GM23338 (cell line): ENCODE data around the gene OBSCN. TPM values are rescaled to one million over a fixed set of nuclear protein-coding genes. Genes with fewer than 3 reads are reported as not detected.

Experiments
- ATAC-seq: fragments of 200-7000 bp; cut with Tn5 transposase; 3 replicates; pipeline ENCODE4 v1.9.1; 2020
- DNase-seq: peaks from one replicate; pipeline ENCODE4 v3.0.0-alpha.2; 2015; ENCODE audit warnings: low spot score
- H2AFZ ChIP-seq: fragments of 200-600 bp; sonication (generic); 2 replicates; pipeline ENCODE4 v1.8.0; 2016; ENCODE audit warnings: antibody characterized with exemption, mild to moderate bottlenecking, moderate library complexity
- H3F3A ChIP-seq: fragments of 200-600 bp; sonication (generic); replicated peaks from 2 replicates; pipeline ENCODE4 v1.8.0; 2017; ENCODE audit warnings: antibody characterized with exemption, mixed run types, low read depth
- H3K27ac ChIP-seq: fragments of 200-600 bp; sonication (generic); 2 replicates; pipeline ENCODE4 v1.6.1; 2016; ENCODE audit warnings: low read depth
- H3K27me3 ChIP-seq: fragments of 200-600 bp; sonication (generic); 2 replicates; pipeline ENCODE4 v1.8.0; 2016; ENCODE audit warnings: mild to moderate bottlenecking, mixed run types, moderate library complexity; ENCODE audit not compliant: insufficient read depth
- H3K36me3 ChIP-seq: fragments of 200-600 bp; sonication (generic); 2 replicates; pipeline ENCODE4 v1.8.0; 2016; ENCODE audit warnings: mild to moderate bottlenecking; ENCODE audit not compliant: insufficient read depth
- H3K4me1 ChIP-seq: fragments of 200-600 bp; sonication (generic); 2 replicates; pipeline ENCODE4 v1.8.0; 2016; ENCODE audit warnings: mild to moderate bottlenecking, moderate library complexity; ENCODE audit not compliant: insufficient read depth
- H3K4me2 ChIP-seq: fragments of 200-600 bp; sonication (generic); 2 replicates; pipeline ENCODE4 v1.7.1; 2017; ENCODE audit warnings: mixed run types
- H3K4me3 ChIP-seq: fragments of 200-600 bp; sonication (generic); 2 replicates; pipeline ENCODE4 v1.6.1; 2016; ENCODE audit warnings: mixed run types
- H3K79me2 ChIP-seq: fragments of 200-600 bp; sonication (generic); replicated peaks from 2 replicates; pipeline ENCODE4 v1.8.0; 2017; ENCODE audit warnings: mild to moderate bottlenecking; ENCODE audit not compliant: insufficient read depth
- H3K9me2 ChIP-seq: fragments of 200-600 bp; sonication (generic); 2 replicates; pipeline ENCODE4 v1.8.0; 2017; ENCODE audit not compliant: insufficient read depth
- H4K20me1 ChIP-seq: fragments of 200-600 bp; sonication (generic); replicated peaks from 2 replicates; pipeline ENCODE4 v1.8.0; 2017; ENCODE audit warnings: mild to moderate bottlenecking; ENCODE audit not compliant: insufficient read depth
- H3K27ac Mint-ChIP-seq: 2 replicates; pipeline ENCODE4 v1.8.0; 2020; ENCODE audit warnings: inconsistent platforms, mild to moderate bottlenecking, moderate library complexity, mixed read lengths
- H3K27me3 Mint-ChIP-seq: 3 replicates; pipeline ENCODE4 v1.8.0; 2022; ENCODE audit warnings: low read depth, mild to moderate bottlenecking, moderate library complexity, mixed read lengths, inconsistent platforms; ENCODE audit not compliant: insufficient read depth, poor library complexity
- H3K36me3 Mint-ChIP-seq: 3 replicates; pipeline ENCODE4 v1.8.0; 2021; ENCODE audit warnings: low read depth, mild to moderate bottlenecking, inconsistent platforms, moderate library complexity, mixed read lengths
- H3K4me1 Mint-ChIP-seq: 3 replicates; pipeline ENCODE4 v1.8.0; 2020; ENCODE audit warnings: mild to moderate bottlenecking, inconsistent platforms, mixed read lengths
- H3K4me3 Mint-ChIP-seq: 3 replicates; pipeline ENCODE4 v1.8.0; 2021; ENCODE audit warnings: moderate library complexity, mild to moderate bottlenecking, inconsistent platforms, mixed read lengths
- H3K9me3 Mint-ChIP-seq: 3 replicates; pipeline ENCODE4 v1.8.0; 2020; ENCODE audit warnings: moderate library complexity, mild to moderate bottlenecking, inconsistent platforms, mixed read lengths
- CREB1 ChIP-seq: fragments of 250-450 bp; sonication (Bioruptor Pico); IDR thresholded peaks from 2 replicates; pipeline ENCODE4 v1.5.0; 2020; ENCODE audit warnings: low read depth, mild to moderate bottlenecking, moderate library complexity
- CTCF ChIP-seq, 2 experiments: fragments of 200-600 bp in 1 of 2; sonication (generic) in 1 of 2; conservative IDR thresholded peaks; 2 replicates each; pipeline versions ENCODE4 v1.5.1 to v1.6.1; 2016 to 2017; ENCODE audit warnings: antibody characterized with exemption in 2 of 2, low read depth in 2 of 2, mild to moderate bottlenecking in 2 of 2, moderate library complexity in 1 of 2
- ETS1 ChIP-seq: IDR thresholded peaks from 2 replicates; pipeline ENCODE4 v1.6.1; 2016; ENCODE audit warnings: antibody characterized with exemption
- EZH2 ChIP-seq: fragments of 200-600 bp; sonication (generic); IDR thresholded peaks from one replicate; pipeline ENCODE4 v1.8.0; 2017; ENCODE audit warnings: antibody characterized with exemption, mild to moderate bottlenecking, low read depth; ENCODE audit not compliant: unreplicated experiment
- EZH2phosphoT487 ChIP-seq: fragments of 200-600 bp; sonication (generic); IDR thresholded peaks from one replicate; pipeline ENCODE4 v1.8.1; 2018; ENCODE audit warnings: antibody characterized with exemption; ENCODE audit not compliant: unreplicated experiment
- JUNB ChIP-seq: IDR thresholded peaks from one replicate; pipeline ENCODE4 v1.6.1; 2016; ENCODE audit warnings: antibody characterized with exemption; ENCODE audit not compliant: unreplicated experiment
- NANOG ChIP-seq: IDR thresholded peaks from 2 replicates; pipeline ENCODE4 v1.6.1; 2016; ENCODE audit warnings: antibody characterized with exemption, borderline replicate concordance
- POLR2AphosphoS5 ChIP-seq: IDR thresholded peaks from 2 replicates; pipeline ENCODE4 v1.6.1; 2016; ENCODE audit warnings: antibody characterized with exemption, low read depth
- STAT1 ChIP-seq: IDR thresholded peaks from one replicate; pipeline ENCODE4 v1.6.1; 2016; ENCODE audit warnings: antibody characterized with exemption; ENCODE audit not compliant: unreplicated experiment
- ZNF331 ChIP-seq: fragments of 250-450 bp; sonication (Bioruptor Pico); IDR thresholded peaks from 2 replicates; pipeline ENCODE4 v1.5.0; 2020; ENCODE audit warnings: low read depth, mild to moderate bottlenecking, moderate library complexity
- ZNF462 ChIP-seq: fragments of 250-450 bp; sonication (Bioruptor Pico); IDR thresholded peaks from 2 replicates; pipeline ENCODE4 v1.5.0; 2020; ENCODE audit warnings: mild to moderate bottlenecking, moderate library complexity
- polyA plus RNA-seq: library from polyadenylated mRNA; unstranded; fragments of >200 nt; fragmentation: Nextera tagmentation; extraction: Ambion mirVana; gene quantifications from 2 replicates; pipeline ENCODE4 v1.2.1, GENCODE V29; 2016
- total RNA-seq: library from RNA; depleted of rRNA; stranded (reverse); fragments of >200 nt; shearing (Covaris generic); gene quantifications from 2 replicates; pipeline ENCODE4 v1.2.3, GENCODE V29; 2014

OBSCN gene
- total and polyA plus RNA-seq, 2 experiments from 2014 or later = 8.4 to 38.5 TPM

GRCh38 chr1:228174482-228175315 lies 33.1 kb upstream of the OBSCN start (continued):
- TF ChIP-seq CTCF (conservative IDR thresholded peaks at IDR 0.05; ENCODE audit: low read depth in 2 of 2) (no peak), EZH2phosphoT487 (no peak)

- Histone ChIP-seq H3K9me2 (no peaks in the 10 kb centered on the region), H3K27me3 (no peaks in the 10 kb centered on the region), H3K4me1 (no peaks in the 10 kb centered on the region), H2AFZ (no peak overlapping the region), H4K20me1 (no peaks in the 10 kb centered on the region; the same call in 1 of the 2 replicates), H3K4me3 (no peak overlapping the region), H3K27ac (no peak overlapping the region), H3K79me2 (peaks cover 3% of the 10 kb centered on the region; the same call in 1 of the 2 replicates), H3K4me2 (no peak overlapping the region), H3K36me3 (no peaks in the 10 kb centered on the region), H3F3A (peaks cover 4% of the 10 kb centered on the region; the same call in 1 of the 2 replicates)
- ATAC-seq = no peak
- H3K36me3 Mint-ChIP-seq = peaks cover 2% of the 10 kb centered on the region; the same call in 1 of the 3 replicates
- no peak overlapping the region for H3K27ac Mint-ChIP-seq
- no peaks in the 10 kb centered on the region; the same call in 2 of the 3 replicates for H3K4me1 Mint-ChIP-seq
- no peak for DNase-seq
- no peak overlapping the region for H3K4me3 Mint-ChIP-seq
- peaks cover 5% of the 10 kb centered on the region for H3K27me3 Mint-ChIP-seq
- no peaks in the 10 kb centered on the region; the same call in 2 of the 3 replicates for H3K9me3 Mint-ChIP-seq
- TF ChIP-seq ZNF331 (CRISPR knock-in tag) (no peak), NANOG (no peak), CREB1 (CRISPR knock-in tag) (no peak), POLR2AphosphoS5 (no peak), ETS1 (no peak), ZNF462 (no peak), STAT1 (no peak), EZH2 (no peak), JUNB (no peak)
These were observed 32.4 kb upstream of the OBSCN start for GRCh38 chr1:228175316-228176023.
